LHCN-M2 (cell line): ENCODE measurements around the gene NCBP2. TPM values are rescaled to one million over a fixed set of nuclear protein-coding genes. Genes with fewer than 3 reads are reported as not detected.

Experiments used
- total RNA-seq: library from RNA; depleted of rRNA; stranded (reverse); fragments of >200 nt; gene quantifications from 2 replicates; pipeline ENCODE4 v1.2.3, GENCODE V29; 2014; rRNA removed

NCBP2 gene
- total RNA-seq, 1 experiment from 2014 or later, result 84.8 TPM

Other genes with a start within 250 kb of the NCBP2 start
- gene CEP19, start 230.3 kb downstream of the NCBP2 start, total RNA-seq, result 4.4 and 4.5 TPM in 2 replicates
- gene PIGX, start 230.2 kb downstream of the NCBP2 start, total RNA-seq, result 26.4 and 31.9 TPM in 2 replicates
- 37.8 and 45.8 TPM in 2 replicates for gene PAK2, start 202.7 kb downstream of the NCBP2 start, total RNA-seq
- gene SENP5, start 74.6 kb downstream of the NCBP2 start, total RNA-seq, result 29.9 and 30.7 TPM in 2 replicates
- gene PIGZ, start 26.3 kb upstream of the NCBP2 start, total RNA-seq, result 0.38 and 2.4 TPM in 2 replicates
- gene MELTF, start 87.3 kb upstream of the NCBP2 start, total RNA-seq, result 5.8 and 6.8 TPM in 2 replicates